Thyroid gland (tissue), 4 donors: Measurements from ENCODE around the gene GPC6. TPM values are rescaled to one million over a fixed set of nuclear protein-coding genes. Genes with fewer than 3 reads are reported as not detected.

Experiments used
- DNase-seq, 2 donors: peaks; one replicate each; pipeline ENCODE4 v3.0.0-alpha.2; 2019
- H3K27ac ChIP-seq, 3 donors: fragments of 200-600 bp; sonication (generic); 1 replicate in 2 of 3; 2 replicates in 1 of 3; pipeline ENCODE4 v1.5.1; 2016 to 2019; ENCODE audit warnings: mild to moderate bottlenecking in 1 of 3, moderate library complexity in 1 of 3
- H3K27me3 ChIP-seq: fragments of 200-600 bp; sonication (generic); one replicate; pipeline ENCODE4 v1.5.1; 2019
- H3K36me3 ChIP-seq, 2 donors: fragments of 200-600 bp; sonication (generic); one replicate each; pipeline ENCODE4 v1.5.1; 2016 to 2019
- H3K4me1 ChIP-seq, 2 donors: fragments of 200-600 bp; sonication (generic); one replicate each; pipeline ENCODE4 v1.5.1; 2017 to 2019
- H3K4me3 ChIP-seq, 3 donors: fragments of 200-600 bp; sonication (generic); replicated peaks in 1 of 3; 1 replicate in 2 of 3; 2 replicates in 1 of 3; pipeline ENCODE4 v1.5.1; 2016; ENCODE audit warnings: mild to moderate bottlenecking in 1 of 3
- H3K9me3 ChIP-seq: fragments of 200-600 bp; sonication (generic); one replicate; pipeline ENCODE4 v1.5.1; 2017
- CTCF ChIP-seq, 6 experiments: fragments of 200-600 bp in 3 of 6; fragments of 450-650 bp in 3 of 6; sonication (generic) in 3 of 6; IDR thresholded peaks; one replicate each; pipeline ENCODE4 v1.5.1; 2016 to 2019; ENCODE audit warnings: antibody characterized with exemption in 6 of 6, mild to moderate bottlenecking in 2 of 6, inconsistent platforms in 1 of 6, moderate library complexity in 1 of 6
- POLR2A ChIP-seq, 2 donors: fragments of 450-650 bp; IDR thresholded peaks; one replicate each; pipeline ENCODE4 v1.6.1; 2017; ENCODE audit warnings: antibody characterized with exemption in 2 of 2, mild to moderate bottlenecking in 2 of 2, moderate library complexity in 1 of 2
- WGBS, 2 donors: methylation state at CpG; one replicate each; pipeline ENCODE4 v1.1.5; 2017; 5-methylcytosine and 5-hydroxymethylcytosine counted together
- intact Hi-C: fragments of 100-400 bp; cut with DNase I; formaldehyde crosslinking; loops from one replicate; pipeline ENCODE4 v1.15.1; 2023
- total RNA-seq, 4 donors: library from RNA; depleted of rRNA; stranded (reverse); fragments of >200 nt; gene quantifications; one replicate each; pipeline ENCODE4 v1.2.3, GENCODE V29; 2016

The GPC6 gene
- total RNA-seq, 4 donors from 2014 or later: 2.8 to 13.4 (median 7.5) TPM

GRCh38 chr13:94384231-94384905, 1157.8 kb downstream of the GPC6 start:
- 90 to 97% methylated on average over 2 of the region's 2 CpGs for WGBS, 2 donors
- Histone ChIP-seq H3K27ac (no peak overlapping the region), H3K4me3 (no peak overlapping the region), H3K9me3 (no peaks in the 10 kb centered on the region), H3K27me3 (no peaks in the 10 kb centered on the region), H3K36me3 (no peaks in the 10 kb centered on the region), H3K4me1 (no peaks in the 10 kb centered on the region)
- no peak for DNase-seq
- TF ChIP-seq CTCF (IDR thresholded peaks at IDR 0.05) (no peak), POLR2A (IDR thresholded peaks at IDR 0.05) (no peak)
- intact Hi-C loops: no loop called here

DNA sequence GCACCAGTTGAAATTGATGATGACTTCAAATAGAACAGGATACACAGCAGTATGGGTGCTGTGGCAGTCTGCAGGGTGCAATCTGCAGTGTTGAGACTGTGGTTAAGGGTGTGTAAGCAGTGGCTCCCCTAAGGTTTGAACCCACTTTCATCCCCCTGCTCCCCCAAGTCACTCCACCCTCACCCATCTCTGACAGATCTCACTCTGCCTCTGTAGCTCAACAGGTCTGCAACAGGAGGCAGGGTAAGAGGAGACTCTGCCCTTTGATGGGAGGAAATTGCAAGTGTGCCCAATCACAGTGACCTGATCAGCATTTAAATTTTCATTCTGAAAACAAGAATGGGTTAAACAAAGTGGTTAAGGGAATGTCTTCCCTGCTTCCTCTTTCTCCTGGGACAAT, 1160.4 kb downstream of the GPC6 start:
- intact Hi-C loops: no loop called here

DNA sequence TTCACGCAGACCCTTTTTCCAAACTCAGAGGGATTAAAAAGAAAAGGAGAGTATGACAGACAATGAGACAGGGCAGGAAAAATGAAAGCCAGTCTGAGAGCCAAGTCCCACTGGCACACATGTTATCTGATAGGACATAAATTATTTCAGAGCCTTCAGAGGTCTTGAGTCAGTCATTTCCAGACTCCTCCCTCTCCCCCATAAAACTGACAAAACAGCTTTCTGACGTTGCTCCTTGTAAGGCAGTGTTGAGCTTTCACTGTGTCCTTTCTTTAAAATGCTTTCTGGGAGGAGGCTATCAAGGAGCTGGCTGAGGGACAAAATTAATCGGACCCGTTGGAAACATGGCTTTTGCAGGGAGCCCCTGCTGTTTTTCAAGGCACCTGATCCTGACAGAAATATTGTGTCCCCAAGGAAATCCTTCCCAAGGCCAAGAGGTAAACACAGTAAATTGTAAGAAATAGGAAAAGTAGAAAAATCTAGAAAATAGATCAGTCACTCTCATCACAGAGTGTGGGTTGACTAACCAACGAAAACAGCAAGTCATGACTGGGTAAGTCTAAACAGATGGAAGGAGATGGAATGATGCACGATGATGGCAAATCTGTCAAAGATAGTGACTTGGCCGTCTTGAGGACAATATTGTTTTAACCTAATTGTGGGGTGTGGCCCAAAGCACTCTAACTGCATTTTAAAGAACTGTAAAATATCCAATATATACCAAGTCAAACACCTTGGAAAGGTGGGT, 1163.2 kb downstream of the GPC6 start:
- intact Hi-C loops: no loop called here
- Histone ChIP-seq H3K9me3 (no peaks in the 10 kb centered on the region), H3K4me1 (no peaks in the 10 kb centered on the region), H3K27me3 (no peaks in the 10 kb centered on the region), H3K4me3 (no peak overlapping the region), H3K36me3 (no peaks in the 10 kb centered on the region), H3K27ac (no peak overlapping the region)
- TF ChIP-seq POLR2A (IDR thresholded peaks at IDR 0.05): no peak
- DNase-seq: no peak
- 72 to 76% methylated on average over 7 of the region's 7 CpGs for WGBS, 2 donors

More for the DNA sequence above, 1160.4 kb downstream of the GPC6 start:
- TF ChIP-seq POLR2A (IDR thresholded peaks at IDR 0.05) (no peak), CTCF (IDR thresholded peaks at IDR 0.05) (no peak)
- no peaks in the 10 kb centered on the region for H3K27me3 ChIP-seq
- no peaks in the 10 kb centered on the region for H3K36me3 ChIP-seq
- DNase-seq: no peak
- no peaks in the 10 kb centered on the region for H3K4me1 ChIP-seq
- no peak overlapping the region for H3K27ac ChIP-seq
- H3K9me3 ChIP-seq: no peaks in the 10 kb centered on the region
- H3K4me3 ChIP-seq: no peak overlapping the region

DNA sequence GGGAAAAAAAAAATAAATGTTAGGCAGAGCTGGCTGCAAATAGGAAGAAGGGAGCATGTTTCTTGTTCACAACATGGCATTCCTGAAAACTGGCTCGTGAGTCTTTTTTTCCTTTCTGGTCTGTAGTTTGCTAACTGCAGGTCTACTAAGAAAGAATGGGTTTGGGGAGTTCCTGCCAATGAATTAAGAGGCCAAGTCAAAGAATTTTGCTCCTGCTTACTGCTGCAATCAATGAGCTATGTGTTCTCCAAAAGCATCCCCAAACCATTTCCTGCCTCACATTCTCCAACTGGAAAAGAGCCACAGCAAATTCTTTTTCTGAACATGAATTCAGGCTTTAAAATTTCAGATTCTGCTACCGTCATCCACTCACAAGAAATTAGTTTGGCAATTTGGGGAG, 1164.3 kb downstream of the GPC6 start:
- H3K27ac ChIP-seq: no peak overlapping the region
- no peaks in the 10 kb centered on the region for H3K9me3 ChIP-seq
- DNase-seq: no peak
- WGBS, 2 donors: 76 to 78% methylated on average over 2 of the region's 2 CpGs
- H3K4me3 ChIP-seq: no peak overlapping the region
- no peaks in the 10 kb centered on the region for H3K4me1 ChIP-seq
- H3K27me3 ChIP-seq: no peaks in the 10 kb centered on the region
- intact Hi-C loops: no loop called here
- TF ChIP-seq POLR2A (IDR thresholded peaks at IDR 0.05) (no peak), CTCF (IDR thresholded peaks at IDR 0.05) (no peak)
- H3K36me3 ChIP-seq: no peaks in the 10 kb centered on the region

- Histone ChIP-seq H3K27me3 (no peaks in the 10 kb centered on the region), H3K4me1 (no peaks in the 10 kb centered on the region), H3K36me3 (no peaks in the 10 kb centered on the region), H3K4me3 (no peak overlapping the region), H3K27ac (no peak overlapping the region), H3K9me3 (no peaks in the 10 kb centered on the region)
- 75 to 85% methylated on average over 4 of the region's 4 CpGs for WGBS, 2 donors
- intact Hi-C loops: no loop called here
- no peak for DNase-seq
- TF ChIP-seq CTCF (IDR thresholded peaks at IDR 0.05) (no peak), POLR2A (IDR thresholded peaks at IDR 0.05) (no peak)
Observed at GRCh38 chr13:94394723-94395122, 1168.1 kb downstream of the GPC6 start.
